Measurements from ENCODE around the gene ERICH6B. TPM values are rescaled to one million over a fixed set of nuclear protein-coding genes. Genes with fewer than 3 reads are reported as not detected.

ERICH6B gene
- total RNA-seq, 1 donor from 2014 or later: not detected

DNA sequence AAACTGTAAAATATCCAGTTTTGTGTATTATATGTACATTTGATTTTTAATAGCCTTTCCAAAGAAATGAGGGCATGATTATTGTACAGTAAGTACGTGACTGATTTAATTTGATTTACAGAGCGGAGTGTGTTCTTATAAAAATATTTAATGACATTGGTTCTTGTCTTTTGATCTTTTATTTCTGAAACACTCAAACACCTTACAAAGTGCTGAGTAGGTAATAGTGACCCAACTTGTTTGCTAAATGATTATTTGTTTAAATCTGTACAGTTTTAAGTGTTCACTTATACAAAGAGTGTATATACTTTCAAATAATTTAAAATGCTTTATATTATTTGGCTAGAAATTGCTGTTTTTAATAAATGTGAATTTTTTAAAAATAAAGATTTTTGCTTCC is 79.3 kb downstream of the ERICH6B start:
- H3K27me3 Mint-ChIP-seq (ENCODE audit: low read depth): no peaks in the 10 kb centered on the region
- no peaks in the 10 kb centered on the region for H3K9me3 Mint-ChIP-seq
- H3K4me3 Mint-ChIP-seq: no peak overlapping the region
- no peak for DNase-seq (ENCODE audit: low read depth, low spot score)
- no peak for TF ChIP-seq CTCF (conservative IDR thresholded peaks at IDR 0.05)
- H3K27ac Mint-ChIP-seq (ENCODE audit: unreplicated experiment): no peak overlapping the region
- no peaks in the 10 kb centered on the region for H3K4me1 Mint-ChIP-seq
- peaks cover 15% of the 10 kb centered on the region for H3K36me3 Mint-ChIP-seq (ENCODE audit: low read depth)

DNA sequence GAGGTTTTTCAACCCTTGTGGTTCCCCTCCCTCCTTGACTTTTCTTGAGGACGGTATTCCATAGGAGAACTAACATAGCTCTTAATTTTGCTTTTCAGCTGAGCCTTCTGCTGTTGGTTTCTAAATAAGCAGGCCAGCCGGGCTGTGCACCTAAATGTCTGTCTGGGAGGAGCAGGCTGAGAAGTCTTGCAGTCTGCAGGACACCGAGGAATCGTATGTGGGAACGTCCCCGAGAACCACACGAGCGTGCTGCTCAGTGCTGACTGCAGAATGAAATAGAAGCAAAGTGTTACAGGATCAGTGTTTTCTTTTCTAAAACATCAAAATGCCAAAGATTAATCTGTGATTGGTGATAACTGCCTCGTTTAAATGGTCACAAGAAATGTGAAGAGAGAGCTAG is 80.9 kb downstream of the ERICH6B start:
- Mint-ChIP-seq H3K9me3 (no peaks in the 10 kb centered on the region), H3K4me1 (no peaks in the 10 kb centered on the region), H3K4me3 (no peak overlapping the region), H3K27me3 (ENCODE audit: low read depth) (no peaks in the 10 kb centered on the region), H3K36me3 (ENCODE audit: low read depth) (peaks cover 21% of the 10 kb centered on the region), H3K27ac (ENCODE audit: unreplicated experiment) (peak overlapping the region; percentile 39)
- no peak for DNase-seq (ENCODE audit: low read depth, low spot score)
- TF ChIP-seq CTCF (conservative IDR thresholded peaks at IDR 0.05): no peak

- peaks cover 4% of the 10 kb centered on the region for H3K4me1 Mint-ChIP-seq
- H3K36me3 Mint-ChIP-seq (ENCODE audit: low read depth): peaks cover 27% of the 10 kb centered on the region
- no peak overlapping the region for H3K4me3 Mint-ChIP-seq
- no peaks in the 10 kb centered on the region for H3K27me3 Mint-ChIP-seq (ENCODE audit: low read depth)
- H3K27ac Mint-ChIP-seq (ENCODE audit: unreplicated experiment): no peak overlapping the region
- H3K9me3 Mint-ChIP-seq: no peaks in the 10 kb centered on the region
- no peak for TF ChIP-seq CTCF (conservative IDR thresholded peaks at IDR 0.05)
- DNase-seq (ENCODE audit: low read depth, low spot score): no peak
Observed at GRCh38 chr13:45529758-45530157, 85.8 kb downstream of the ERICH6B start.

DNA sequence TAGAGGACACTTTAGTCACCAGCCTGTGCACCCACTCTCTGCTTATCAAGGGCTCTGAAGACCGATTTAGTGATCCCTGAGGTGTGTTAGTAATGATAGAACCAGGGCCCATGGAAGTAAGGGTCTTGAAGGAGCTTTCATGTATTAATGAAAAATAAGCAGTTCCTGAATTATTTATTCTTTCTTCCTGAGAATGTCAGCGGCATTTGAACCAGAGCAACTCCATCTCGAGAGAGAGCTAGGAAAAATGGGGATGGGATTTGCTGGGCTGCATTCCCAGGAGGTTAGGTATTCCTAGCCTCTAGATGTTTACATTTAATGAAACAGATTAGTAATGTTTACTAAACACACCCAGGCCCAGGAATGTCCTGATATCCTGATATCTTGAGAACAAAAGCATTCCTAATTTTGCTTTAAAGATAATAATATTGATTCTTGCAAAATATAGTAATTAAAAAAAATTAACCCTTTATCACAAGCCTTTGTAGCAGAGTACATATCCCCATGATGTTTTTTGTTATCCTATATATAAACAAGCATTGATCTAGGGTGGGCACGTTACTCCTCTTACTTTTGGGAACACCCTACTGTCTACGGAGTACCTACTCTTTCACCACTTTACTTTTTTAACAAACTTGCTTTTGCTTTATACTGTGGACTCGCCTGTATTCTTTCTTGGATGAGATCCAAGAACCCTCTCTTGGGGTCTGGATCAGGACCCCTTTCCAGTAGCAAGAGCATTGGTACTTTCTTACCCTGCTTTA is 87.7 kb downstream of the ERICH6B start:
- no peaks in the 10 kb centered on the region for H3K9me3 Mint-ChIP-seq

GRCh38 chr13:45522571-45522970 is 93.0 kb downstream of the ERICH6B start:
- Mint-ChIP-seq H3K27me3 (ENCODE audit: low read depth) (no peaks in the 10 kb centered on the region), H3K9me3 (no peaks in the 10 kb centered on the region), H3K4me1 (peaks cover 23% of the 10 kb centered on the region), H3K27ac (ENCODE audit: unreplicated experiment) (no peak overlapping the region), H3K36me3 (ENCODE audit: low read depth) (peaks cover 27% of the 10 kb centered on the region), H3K4me3 (no peak overlapping the region)
- TF ChIP-seq CTCF (conservative IDR thresholded peaks at IDR 0.05): no peak
- no peak for DNase-seq (ENCODE audit: low read depth, low spot score)

More for the DNA sequence above, 87.7 kb downstream of the ERICH6B start:
- no peak for DNase-seq (ENCODE audit: low read depth, low spot score)
- no peaks in the 10 kb centered on the region for H3K27me3 Mint-ChIP-seq (ENCODE audit: low read depth)
- no peak for TF ChIP-seq CTCF (conservative IDR thresholded peaks at IDR 0.05)
- H3K4me3 Mint-ChIP-seq: no peak overlapping the region
- peaks cover 19% of the 10 kb centered on the region for H3K36me3 Mint-ChIP-seq (ENCODE audit: low read depth)
- H3K4me1 Mint-ChIP-seq: peaks cover 9% of the 10 kb centered on the region
- H3K27ac Mint-ChIP-seq (ENCODE audit: unreplicated experiment): no peak overlapping the region

Data from neural crest cell (in vitro differentiated cells).